Neural cell (in vitro differentiated cells): Measurements from ENCODE around the gene TNFRSF6B. TPM values are rescaled to one million over a fixed set of nuclear protein-coding genes. Genes with fewer than 3 reads are reported as not detected.

ENCODE experiments used
- H2AFZ ChIP-seq: fragments of 200-600, 300-800 bp; sonication (generic), shearing (Covaris generic); 2 replicates; pipeline ENCODE4 v1.6.0; 2014; ENCODE audit warnings: low read depth, mild to moderate bottlenecking, antibody characterized with exemption, low read length, moderate library complexity
- H3F3A ChIP-seq: fragments of 200-600 bp; shearing (Covaris generic); 2 replicates; pipeline ENCODE4 v1.6.1; 2016; ENCODE audit warnings: mild to moderate bottlenecking, moderate library complexity, mixed read lengths, antibody characterized with exemption, low read length; ENCODE audit not compliant: insufficient read depth, poor library complexity, severe bottlenecking
- H3K27ac ChIP-seq: fragments of 200-600, 300-800 bp; sonication (generic), shearing (Covaris generic); 2 replicates; pipeline ENCODE4 v1.5.1; 2014; ENCODE audit warnings: mild to moderate bottlenecking, low read length, moderate library complexity
- H3K27me3 ChIP-seq: fragments of 300-800, 200-600 bp; sonication (generic), shearing (Covaris generic); 2 replicates; pipeline ENCODE4 v1.6.0; 2014; ENCODE audit warnings: mild to moderate bottlenecking, low read depth, low read length, moderate library complexity; ENCODE audit not compliant: insufficient read depth
- H3K36me3 ChIP-seq: fragments of 300-800, 200-600 bp; sonication (generic), shearing (Covaris generic); 2 replicates; pipeline ENCODE4 v1.5.1; 2014; ENCODE audit warnings: mild to moderate bottlenecking, antibody characterized with exemption, low read length, moderate library complexity; ENCODE audit not compliant: insufficient read depth
- H3K4me2 ChIP-seq: fragments of 300-800, 200-600 bp; sonication (generic), shearing (Covaris generic); 2 replicates; pipeline ENCODE4 v1.6.0; 2014; ENCODE audit warnings: mild to moderate bottlenecking, low read length
- H3K4me3 ChIP-seq: fragments of 300-800, 200-600 bp; sonication (generic), shearing (Covaris generic); 2 replicates; pipeline ENCODE4 v1.5.1; 2014; ENCODE audit warnings: mild to moderate bottlenecking, low read length, moderate library complexity
- H3K79me2 ChIP-seq: fragments of 200-600 bp; shearing (Covaris generic); replicated peaks from 2 replicates; pipeline ENCODE4 v1.6.0; 2014; ENCODE audit warnings: mild to moderate bottlenecking, low read length, moderate library complexity; ENCODE audit not compliant: insufficient read depth
- H3K9ac ChIP-seq: fragments of 300-800, 200-600 bp; sonication (generic), shearing (Covaris generic); 2 replicates; pipeline ENCODE4 v1.6.1; 2016; ENCODE audit warnings: mild to moderate bottlenecking, low read length, mixed read lengths
- H3K9me2 ChIP-seq: fragments of 200-600 bp; shearing (Covaris generic); 2 replicates; pipeline ENCODE4 v1.6.1; 2016; ENCODE audit warnings: mild to moderate bottlenecking, low read length, mixed read lengths; ENCODE audit not compliant: insufficient read depth
- H3K9me3 ChIP-seq: fragments of 200-600, 300-800 bp; sonication (generic), shearing (Covaris generic); 2 replicates; pipeline ENCODE4 v1.6.1; 2016; ENCODE audit warnings: mild to moderate bottlenecking, mixed run types, low read length, moderate library complexity, mixed read lengths
- H4K20me1 ChIP-seq: fragments of 200-600 bp; shearing (Covaris generic); 2 replicates; pipeline ENCODE4 v1.6.1; 2016; ENCODE audit warnings: mild to moderate bottlenecking, mixed run types; ENCODE audit not compliant: insufficient read depth
- EP300 ChIP-seq: fragments of 450-650 bp; conservative IDR thresholded peaks from 2 replicates; pipeline ENCODE4 v1.6.1; 2014; ENCODE audit warnings: antibody characterized with exemption, mild to moderate bottlenecking, moderate library complexity; ENCODE audit not compliant: poor library complexity, severe bottlenecking
- EZH2 ChIP-seq: fragments of 200-600, 300-800 bp; shearing (Covaris generic), sonication (generic); IDR thresholded peaks from 2 replicates; pipeline ENCODE4 v1.6.1; 2014; ENCODE audit warnings: antibody characterized with exemption, low read length, borderline replicate concordance, mild to moderate bottlenecking; ENCODE audit not compliant: insufficient read depth, poor library complexity, severe bottlenecking
- MXI1 ChIP-seq: fragments of 450-650 bp; conservative IDR thresholded peaks from 2 replicates; pipeline ENCODE4 v1.6.1; 2014; ENCODE audit warnings: antibody characterized with exemption, mild to moderate bottlenecking; ENCODE audit not compliant: poor library complexity, severe bottlenecking
- POLR2AphosphoS5 ChIP-seq: IDR thresholded peaks from 2 replicates; pipeline ENCODE4 v1.6.1; 2012
- RAD21 ChIP-seq: fragments of 450-650 bp; conservative IDR thresholded peaks from 2 replicates; pipeline ENCODE4 v1.6.1; 2014; ENCODE audit warnings: antibody characterized with exemption, mild to moderate bottlenecking, moderate library complexity
- SMC3 ChIP-seq: fragments of 450-650 bp; conservative IDR thresholded peaks from 2 replicates; pipeline ENCODE4 v1.6.1; 2014; ENCODE audit warnings: antibody characterized with exemption, mild to moderate bottlenecking, moderate library complexity; ENCODE audit not compliant: poor library complexity
- TAF1 ChIP-seq: IDR thresholded peaks from 2 replicates; pipeline ENCODE4 v1.6.1; 2012; ENCODE audit warnings: low read depth
- polyA plus RNA-seq: library from polyadenylated mRNA; depleted of rRNA; stranded (reverse); fragments of >200 nt; gene quantifications from 2 replicates; pipeline ENCODE4 v1.2.3, GENCODE V29; 2014
- TF ChIP-seq, protein P1 (sequence below): IDR thresholded peaks from 2 replicates; pipeline ENCODE4 v1.6.1; 2012; ENCODE audit warnings: borderline replicate concordance
- TF ChIP-seq, protein P2 (sequence below): fragments of 450-650 bp; IDR thresholded peaks from 2 replicates; pipeline ENCODE4 v1.5.1; 2014; ENCODE audit warnings: antibody characterized with exemption, mild to moderate bottlenecking, moderate library complexity; ENCODE audit not compliant: poor library complexity, severe bottlenecking

TNFRSF6B gene
- polyA plus RNA-seq, 1 donor from 2014 or later = 9.4 TPM

DNA sequence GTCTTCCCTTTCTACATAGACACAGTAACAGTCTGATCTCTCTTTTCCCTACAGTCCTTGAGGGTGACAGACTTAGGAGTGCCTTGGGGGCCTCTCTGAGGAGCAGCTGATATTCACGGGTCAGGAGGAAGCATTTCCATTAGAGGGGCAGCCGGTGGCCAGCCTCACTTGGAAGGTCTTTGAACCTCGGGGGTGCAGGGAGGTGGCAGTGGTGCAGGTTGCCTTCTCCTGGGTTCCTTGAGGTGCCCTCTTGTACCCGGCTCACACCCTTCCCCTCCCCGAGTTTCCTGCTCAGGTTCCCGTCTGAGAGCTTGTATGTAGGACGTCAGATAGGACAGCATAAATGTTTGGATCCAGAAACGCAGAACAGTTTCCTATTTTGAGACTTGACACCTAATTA, 35.8 kb upstream of the TNFRSF6B start:
- H3K36me3 ChIP-seq = no peaks in the 10 kb centered on the region
- no peak overlapping the region for H3K9ac ChIP-seq
- H3K9me2 ChIP-seq = no peaks in the 10 kb centered on the region
- H3K27ac ChIP-seq = no peak overlapping the region
- no peaks in the 10 kb centered on the region for H3K79me2 ChIP-seq
- H4K20me1 ChIP-seq = no peaks in the 10 kb centered on the region
- H3F3A ChIP-seq = no peaks in the 10 kb centered on the region
- H2AFZ ChIP-seq = no peak overlapping the region
- no peaks in the 10 kb centered on the region for H3K27me3 ChIP-seq
- TF ChIP-seq SMC3 (no peak), RAD21 (no peak), EP300 (no peak)
- TF ChIP-seq, protein P1, sequence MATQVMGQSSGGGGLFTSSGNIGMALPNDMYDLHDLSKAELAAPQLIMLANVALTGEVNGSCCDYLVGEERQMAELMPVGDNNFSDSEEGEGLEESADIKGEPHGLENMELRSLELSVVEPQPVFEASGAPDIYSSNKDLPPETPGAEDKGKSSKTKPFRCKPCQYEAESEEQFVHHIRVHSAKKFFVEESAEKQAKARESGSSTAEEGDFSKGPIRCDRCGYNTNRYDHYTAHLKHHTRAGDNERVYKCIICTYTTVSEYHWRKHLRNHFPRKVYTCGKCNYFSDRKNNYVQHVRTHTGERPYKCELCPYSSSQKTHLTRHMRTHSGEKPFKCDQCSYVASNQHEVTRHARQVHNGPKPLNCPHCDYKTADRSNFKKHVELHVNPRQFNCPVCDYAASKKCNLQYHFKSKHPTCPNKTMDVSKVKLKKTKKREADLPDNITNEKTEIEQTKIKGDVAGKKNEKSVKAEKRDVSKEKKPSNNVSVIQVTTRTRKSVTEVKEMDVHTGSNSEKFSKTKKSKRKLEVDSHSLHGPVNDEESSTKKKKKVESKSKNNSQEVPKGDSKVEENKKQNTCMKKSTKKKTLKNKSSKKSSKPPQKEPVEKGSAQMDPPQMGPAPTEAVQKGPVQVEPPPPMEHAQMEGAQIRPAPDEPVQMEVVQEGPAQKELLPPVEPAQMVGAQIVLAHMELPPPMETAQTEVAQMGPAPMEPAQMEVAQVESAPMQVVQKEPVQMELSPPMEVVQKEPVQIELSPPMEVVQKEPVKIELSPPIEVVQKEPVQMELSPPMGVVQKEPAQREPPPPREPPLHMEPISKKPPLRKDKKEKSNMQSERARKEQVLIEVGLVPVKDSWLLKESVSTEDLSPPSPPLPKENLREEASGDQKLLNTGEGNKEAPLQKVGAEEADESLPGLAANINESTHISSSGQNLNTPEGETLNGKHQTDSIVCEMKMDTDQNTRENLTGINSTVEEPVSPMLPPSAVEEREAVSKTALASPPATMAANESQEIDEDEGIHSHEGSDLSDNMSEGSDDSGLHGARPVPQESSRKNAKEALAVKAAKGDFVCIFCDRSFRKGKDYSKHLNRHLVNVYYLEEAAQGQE = no peak
- no peak overlapping the region for H3K4me3 ChIP-seq
- H3K9me3 ChIP-seq = no peaks in the 10 kb centered on the region
- H3K4me2 ChIP-seq = no peak overlapping the region

DNA sequence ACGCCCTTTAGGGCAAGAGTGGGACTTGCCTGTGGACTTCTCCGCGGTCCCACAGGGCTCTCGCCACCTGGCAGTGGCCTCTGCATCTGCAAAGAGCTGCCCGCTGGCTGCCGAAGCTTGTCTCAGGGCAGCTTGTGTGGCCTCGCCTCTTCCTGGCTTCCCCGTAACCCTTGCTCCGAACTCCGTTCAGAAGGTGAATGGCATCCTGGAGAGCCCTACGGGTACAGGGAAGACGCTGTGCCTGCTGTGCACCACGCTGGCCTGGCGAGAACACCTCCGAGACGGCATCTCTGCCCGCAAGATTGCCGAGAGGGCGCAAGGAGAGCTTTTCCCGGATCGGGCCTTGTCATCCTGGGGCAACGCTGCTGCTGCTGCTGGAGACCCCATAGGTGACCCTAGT, 35.3 kb upstream of the TNFRSF6B start:
- Histone ChIP-seq H3K9ac (no peak overlapping the region), H3K4me3 (no peak overlapping the region), H3F3A (no peaks in the 10 kb centered on the region), H3K4me2 (no peak overlapping the region), H3K9me2 (no peaks in the 10 kb centered on the region), H3K9me3 (no peaks in the 10 kb centered on the region), H3K27ac (no peak overlapping the region), H3K79me2 (no peaks in the 10 kb centered on the region), H3K27me3 (no peaks in the 10 kb centered on the region), H4K20me1 (no peaks in the 10 kb centered on the region), H3K36me3 (no peaks in the 10 kb centered on the region), H2AFZ (no peak overlapping the region)
- TF ChIP-seq POLR2AphosphoS5 (no peak), SMC3 (no peak), TAF1 (no peak), EP300 (no peak), MXI1 (no peak), EZH2 (no peak), RAD21 (no peak)
- TF ChIP-seq, protein P2, sequence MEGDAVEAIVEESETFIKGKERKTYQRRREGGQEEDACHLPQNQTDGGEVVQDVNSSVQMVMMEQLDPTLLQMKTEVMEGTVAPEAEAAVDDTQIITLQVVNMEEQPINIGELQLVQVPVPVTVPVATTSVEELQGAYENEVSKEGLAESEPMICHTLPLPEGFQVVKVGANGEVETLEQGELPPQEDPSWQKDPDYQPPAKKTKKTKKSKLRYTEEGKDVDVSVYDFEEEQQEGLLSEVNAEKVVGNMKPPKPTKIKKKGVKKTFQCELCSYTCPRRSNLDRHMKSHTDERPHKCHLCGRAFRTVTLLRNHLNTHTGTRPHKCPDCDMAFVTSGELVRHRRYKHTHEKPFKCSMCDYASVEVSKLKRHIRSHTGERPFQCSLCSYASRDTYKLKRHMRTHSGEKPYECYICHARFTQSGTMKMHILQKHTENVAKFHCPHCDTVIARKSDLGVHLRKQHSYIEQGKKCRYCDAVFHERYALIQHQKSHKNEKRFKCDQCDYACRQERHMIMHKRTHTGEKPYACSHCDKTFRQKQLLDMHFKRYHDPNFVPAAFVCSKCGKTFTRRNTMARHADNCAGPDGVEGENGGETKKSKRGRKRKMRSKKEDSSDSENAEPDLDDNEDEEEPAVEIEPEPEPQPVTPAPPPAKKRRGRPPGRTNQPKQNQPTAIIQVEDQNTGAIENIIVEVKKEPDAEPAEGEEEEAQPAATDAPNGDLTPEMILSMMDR = no peak
- TF ChIP-seq, protein P1 = no peak
